ENCODE data around the gene DHRS2.

Gene DHRS2

GRCh38 chr14:23645812-23646647, 9.9 kb downstream of the DHRS2 start:
- TF ChIP-seq, protein P1, sequence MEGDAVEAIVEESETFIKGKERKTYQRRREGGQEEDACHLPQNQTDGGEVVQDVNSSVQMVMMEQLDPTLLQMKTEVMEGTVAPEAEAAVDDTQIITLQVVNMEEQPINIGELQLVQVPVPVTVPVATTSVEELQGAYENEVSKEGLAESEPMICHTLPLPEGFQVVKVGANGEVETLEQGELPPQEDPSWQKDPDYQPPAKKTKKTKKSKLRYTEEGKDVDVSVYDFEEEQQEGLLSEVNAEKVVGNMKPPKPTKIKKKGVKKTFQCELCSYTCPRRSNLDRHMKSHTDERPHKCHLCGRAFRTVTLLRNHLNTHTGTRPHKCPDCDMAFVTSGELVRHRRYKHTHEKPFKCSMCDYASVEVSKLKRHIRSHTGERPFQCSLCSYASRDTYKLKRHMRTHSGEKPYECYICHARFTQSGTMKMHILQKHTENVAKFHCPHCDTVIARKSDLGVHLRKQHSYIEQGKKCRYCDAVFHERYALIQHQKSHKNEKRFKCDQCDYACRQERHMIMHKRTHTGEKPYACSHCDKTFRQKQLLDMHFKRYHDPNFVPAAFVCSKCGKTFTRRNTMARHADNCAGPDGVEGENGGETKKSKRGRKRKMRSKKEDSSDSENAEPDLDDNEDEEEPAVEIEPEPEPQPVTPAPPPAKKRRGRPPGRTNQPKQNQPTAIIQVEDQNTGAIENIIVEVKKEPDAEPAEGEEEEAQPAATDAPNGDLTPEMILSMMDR (IDR thresholded peaks at IDR 0.05; ENCODE audit: low read depth, low read length, missing control alignments): no peak
- Histone ChIP-seq H3K27me3 (replicated peaks) (no peaks in the 10 kb centered on the region), H3K4me3 (ENCODE audit: low read depth, low read length) (no peak overlapping the region), H3K27ac (no peak overlapping the region), H3K36me3 (replicated peaks) (no peaks in the 10 kb centered on the region)
- in situ Hi-C loops (cut with HindIII; ENCODE audit: low pct_ligation_motif_present, low sequenced_read_pairs): no loop called here
- no peak for DNase-seq

DNA sequence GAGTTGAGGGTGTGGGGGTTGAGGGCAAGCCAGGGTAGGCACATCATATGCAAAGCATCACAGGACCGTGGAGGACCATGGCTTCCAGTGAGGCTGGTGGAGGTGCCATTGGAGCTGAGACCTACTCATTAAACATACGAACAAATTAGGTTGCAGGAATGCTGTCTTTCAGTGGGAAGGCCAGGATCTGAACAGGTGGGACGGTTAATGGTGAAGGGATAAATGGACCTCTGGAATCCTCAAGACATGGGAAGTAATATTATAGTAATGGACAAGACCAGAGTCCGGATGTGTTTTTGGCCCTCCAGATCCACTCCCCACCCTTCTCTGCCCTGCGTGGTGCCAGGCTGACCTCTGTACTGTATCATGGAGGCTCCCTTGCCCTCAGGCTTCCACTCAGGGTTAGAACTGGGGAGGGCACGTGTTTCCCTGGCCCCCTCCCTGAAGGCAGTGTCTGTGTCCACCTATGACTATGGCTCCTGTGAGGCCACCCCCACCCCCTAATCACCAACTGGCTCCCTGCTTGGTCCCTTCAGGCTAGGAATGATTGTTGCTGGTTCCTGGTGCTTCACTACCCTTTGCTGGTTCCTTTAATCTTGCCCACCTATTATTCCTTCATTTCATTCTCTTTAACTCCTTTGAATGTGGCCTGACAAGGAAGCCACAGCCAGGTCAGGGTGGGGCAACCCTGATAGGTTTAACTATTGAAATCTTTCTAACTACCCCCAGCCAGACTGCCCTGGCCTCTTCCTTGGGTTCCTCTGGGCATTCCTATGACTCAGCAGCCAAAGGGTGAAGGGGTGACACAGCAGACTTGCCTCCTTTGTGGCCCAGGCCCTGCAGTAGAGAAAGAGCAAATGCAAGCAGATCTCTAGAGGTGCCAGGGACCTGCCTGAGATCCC, 10.7 kb downstream of the DHRS2 start:
- in situ Hi-C loops (cut with HindIII; ENCODE audit: low pct_ligation_motif_present, low sequenced_read_pairs): no loop called here
- H3K27me3 ChIP-seq (replicated peaks): no peaks in the 10 kb centered on the region

DNA sequence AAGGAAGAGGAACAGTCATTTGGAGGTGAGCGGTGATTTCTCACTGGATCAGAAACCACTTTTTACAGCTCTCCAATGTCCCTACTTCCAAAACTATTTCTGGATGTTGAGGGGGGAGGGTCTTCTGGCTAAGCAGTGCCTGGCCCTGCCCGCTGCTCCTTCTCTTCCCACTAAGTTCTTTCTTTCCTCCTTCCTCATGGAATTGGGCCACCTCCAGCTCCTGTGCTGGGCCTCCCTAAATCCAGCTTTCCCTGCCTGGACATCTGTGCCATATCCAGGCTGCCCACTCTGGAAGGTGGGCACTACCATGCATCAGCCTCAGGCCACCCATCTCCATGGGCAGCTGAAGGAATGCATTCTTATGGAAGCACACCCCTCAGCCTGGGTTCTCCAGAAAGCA, 11.5 kb downstream of the DHRS2 start:
- no peaks in the 10 kb centered on the region for H3K36me3 ChIP-seq (replicated peaks)
- no peak overlapping the region for H3K27ac ChIP-seq
- no peaks in the 10 kb centered on the region for H3K27me3 ChIP-seq (replicated peaks)
- no peak overlapping the region for H3K4me3 ChIP-seq (ENCODE audit: low read depth, low read length)
- DNase-seq: no peak
- TF ChIP-seq, protein P1 (IDR thresholded peaks at IDR 0.05; ENCODE audit: low read depth, low read length, missing control alignments): no peak
- in situ Hi-C loops (cut with HindIII; ENCODE audit: low pct_ligation_motif_present, low sequenced_read_pairs): no loop called here

More for the DNA sequence above, 10.7 kb downstream of the DHRS2 start:
- H3K27ac ChIP-seq: no peak overlapping the region
- H3K36me3 ChIP-seq (replicated peaks): no peaks in the 10 kb centered on the region
- no peak overlapping the region for H3K4me3 ChIP-seq (ENCODE audit: low read depth, low read length)
- DNase-seq: no peak
- TF ChIP-seq, protein P1 (IDR thresholded peaks at IDR 0.05; ENCODE audit: low read depth, low read length, missing control alignments): no peak

- no peaks in the 10 kb centered on the region for H3K27me3 ChIP-seq (replicated peaks)
- no peaks in the 10 kb centered on the region for H3K36me3 ChIP-seq (replicated peaks)
- TF ChIP-seq, protein P1 (IDR thresholded peaks at IDR 0.05; ENCODE audit: low read depth, low read length, missing control alignments): no peak
- in situ Hi-C loops (cut with HindIII; ENCODE audit: low pct_ligation_motif_present, low sequenced_read_pairs): no loop called here
- no peak overlapping the region for H3K27ac ChIP-seq
- no peak overlapping the region for H3K4me3 ChIP-seq (ENCODE audit: low read depth, low read length)
- no peak for DNase-seq
Observed at GRCh38 chr14:23648764-23649460, 12.7 kb downstream of the DHRS2 start.

DNA sequence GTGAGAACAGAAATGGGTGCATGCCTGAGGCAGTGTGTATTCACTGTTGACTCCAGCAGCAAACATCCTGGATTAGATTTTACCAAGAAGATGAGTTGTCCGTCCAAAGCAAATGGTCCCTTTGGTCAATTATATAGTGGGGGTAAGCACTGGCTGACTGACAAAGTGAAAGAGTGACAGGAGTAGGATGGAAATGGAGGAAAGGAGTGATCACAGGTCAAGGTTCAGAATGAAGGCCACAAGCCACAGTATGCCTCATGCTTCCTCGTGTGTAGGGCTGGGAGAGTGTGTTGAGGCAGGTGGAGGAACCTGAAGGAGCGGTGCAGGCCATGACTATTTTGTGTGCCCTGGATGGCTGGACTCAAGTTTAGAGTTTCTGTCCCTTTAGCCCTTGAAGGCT, 14.3 kb downstream of the DHRS2 start:
- Histone ChIP-seq H3K4me3 (ENCODE audit: low read depth, low read length) (no peak overlapping the region), H3K27ac (no peak overlapping the region), H3K36me3 (replicated peaks) (no peaks in the 10 kb centered on the region), H3K27me3 (replicated peaks) (no peaks in the 10 kb centered on the region)
- in situ Hi-C loops (cut with HindIII; ENCODE audit: low pct_ligation_motif_present, low sequenced_read_pairs): no loop called here
- TF ChIP-seq, protein P1 (IDR thresholded peaks at IDR 0.05; ENCODE audit: low read depth, low read length, missing control alignments): no peak
- DNase-seq: no peak
